Activated CD4-positive, alpha-beta T cell treated with anti-CD3 and anti-CD28 coated beads, Interleukin-2, amount 10 ng/mL, durations not matched to agents 24 days and 14 days (primary cell): Measurements from ENCODE around the gene TSPAN15. TPM values are rescaled to one million over a fixed set of nuclear protein-coding genes. Genes with fewer than 3 reads are reported as not detected.

Experiments used
- DNase-seq: peaks from one replicate; pipeline ENCODE4 v3.0.0; 2022
- H3K27ac Mint-ChIP-seq: one replicate; pipeline ENCODE4 v1.8.0; 2022; ENCODE audit warnings: mild to moderate bottlenecking, mixed read lengths
- H3K27me3 Mint-ChIP-seq: one replicate; pipeline ENCODE4 v1.8.0; 2022; ENCODE audit warnings: mixed read lengths
- H3K36me3 Mint-ChIP-seq: one replicate; pipeline ENCODE4 v1.8.0; 2022; ENCODE audit warnings: low read depth, mild to moderate bottlenecking, mixed read lengths
- H3K4me1 Mint-ChIP-seq: one replicate; pipeline ENCODE4 v1.8.0; 2021; ENCODE audit warnings: mixed read lengths
- H3K4me3 Mint-ChIP-seq: one replicate; pipeline ENCODE4 v1.8.0; 2022; ENCODE audit warnings: mild to moderate bottlenecking, moderate library complexity, mixed read lengths
- H3K9me3 Mint-ChIP-seq: one replicate; pipeline ENCODE4 v1.8.0; 2021; ENCODE audit warnings: mixed read lengths
- intact Hi-C: fragments of 100-400 bp; cut with micrococcal nuclease; formaldehyde crosslinking; loops from one replicate; pipeline ENCODE4 v1.15.1; 2023
- total RNA-seq: library from RNA; stranded (reverse); gene quantifications from 2 replicates; pipeline ENCODE4 v1.2.3, GENCODE V29; 2022

The TSPAN15 gene
- total RNA-seq, 1 donor from 2014 or later, result 1.6 TPM

- intact Hi-C loops, result no loop called here
- H3K4me1 Mint-ChIP-seq, result peaks cover 3% of the 10 kb centered on the region
- H3K36me3 Mint-ChIP-seq, result no peaks in the 10 kb centered on the region
- no peaks in the 10 kb centered on the region for H3K9me3 Mint-ChIP-seq
- H3K27me3 Mint-ChIP-seq, result no peaks in the 10 kb centered on the region
- DNase-seq, result no peak
- H3K27ac Mint-ChIP-seq, result no peak overlapping the region
- no peak overlapping the region for H3K4me3 Mint-ChIP-seq
Observed at GRCh38 chr10:69497231-69497561, 45.9 kb downstream of the TSPAN15 start.

- intact Hi-C loops, result no loop called here
- DNase-seq, result no peak
- Mint-ChIP-seq H3K36me3 (no peaks in the 10 kb centered on the region), H3K4me1 (peaks cover 3% of the 10 kb centered on the region), H3K27ac (no peak overlapping the region), H3K9me3 (no peaks in the 10 kb centered on the region), H3K27me3 (no peaks in the 10 kb centered on the region), H3K4me3 (no peak overlapping the region)
Observed at GRCh38 chr10:69497611-69498390, 46.5 kb downstream of the TSPAN15 start.

- Mint-ChIP-seq H3K9me3 (no peaks in the 10 kb centered on the region), H3K36me3 (no peaks in the 10 kb centered on the region), H3K27ac (no peak overlapping the region), H3K4me3 (no peak overlapping the region), H3K4me1 (peaks cover 3% of the 10 kb centered on the region), H3K27me3 (no peaks in the 10 kb centered on the region)
- intact Hi-C loops, result no loop called here
- no peak for DNase-seq
Observed at GRCh38 chr10:69498711-69499471, 47.6 kb downstream of the TSPAN15 start.

DNA sequence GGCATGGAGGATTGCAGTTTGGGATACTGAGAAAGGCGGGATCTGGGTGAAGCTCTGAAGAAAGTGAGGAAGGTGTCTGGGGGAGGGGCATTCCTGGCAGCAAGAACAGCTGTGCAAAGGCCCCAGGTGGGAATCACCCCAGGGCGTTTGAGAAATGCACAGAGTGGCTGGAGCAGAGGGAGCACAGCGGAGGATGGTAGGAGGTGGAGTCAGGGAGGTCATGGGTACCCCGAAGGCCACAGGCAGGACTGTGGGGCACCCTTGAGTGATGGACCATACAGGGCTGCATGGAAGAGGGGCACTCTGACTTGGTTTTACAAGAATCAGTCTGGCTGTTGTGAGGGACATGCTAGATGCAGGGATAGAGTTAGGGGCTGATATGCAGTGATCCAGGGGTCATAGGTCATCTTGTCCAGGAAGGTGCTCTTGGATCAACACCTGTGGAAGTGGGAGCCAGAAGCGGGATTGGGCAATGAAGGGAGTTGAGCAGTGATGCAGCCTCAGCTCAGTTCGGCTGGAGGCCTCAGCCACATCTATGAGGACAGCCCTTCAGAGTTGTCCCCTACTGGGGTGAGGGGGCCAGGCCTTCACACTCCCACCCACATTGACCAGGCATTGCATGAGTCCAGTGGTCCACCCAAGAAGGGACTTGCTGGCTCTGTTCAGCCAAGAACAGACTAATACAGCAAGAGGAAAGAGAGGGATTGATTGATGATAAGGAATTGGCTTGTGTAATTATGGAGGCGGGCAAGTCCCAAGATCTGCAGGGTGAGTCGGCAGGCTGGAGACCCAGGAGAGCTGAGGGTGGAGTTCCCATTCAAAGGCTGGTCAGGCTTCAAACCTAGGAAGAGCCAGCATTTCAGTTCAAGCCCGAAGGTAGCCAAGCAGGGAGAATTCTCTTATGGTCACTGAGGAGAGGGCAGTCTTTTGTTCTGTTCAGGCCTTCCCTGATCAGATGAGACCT is 48.7 kb downstream of the TSPAN15 start:
- Mint-ChIP-seq H3K36me3 (no peaks in the 10 kb centered on the region), H3K9me3 (no peaks in the 10 kb centered on the region), H3K27me3 (no peaks in the 10 kb centered on the region), H3K4me3 (no peak overlapping the region), H3K4me1 (peaks cover 3% of the 10 kb centered on the region), H3K27ac (no peak overlapping the region)
- intact Hi-C loops, result no loop called here
- DNase-seq, result no peak

DNA sequence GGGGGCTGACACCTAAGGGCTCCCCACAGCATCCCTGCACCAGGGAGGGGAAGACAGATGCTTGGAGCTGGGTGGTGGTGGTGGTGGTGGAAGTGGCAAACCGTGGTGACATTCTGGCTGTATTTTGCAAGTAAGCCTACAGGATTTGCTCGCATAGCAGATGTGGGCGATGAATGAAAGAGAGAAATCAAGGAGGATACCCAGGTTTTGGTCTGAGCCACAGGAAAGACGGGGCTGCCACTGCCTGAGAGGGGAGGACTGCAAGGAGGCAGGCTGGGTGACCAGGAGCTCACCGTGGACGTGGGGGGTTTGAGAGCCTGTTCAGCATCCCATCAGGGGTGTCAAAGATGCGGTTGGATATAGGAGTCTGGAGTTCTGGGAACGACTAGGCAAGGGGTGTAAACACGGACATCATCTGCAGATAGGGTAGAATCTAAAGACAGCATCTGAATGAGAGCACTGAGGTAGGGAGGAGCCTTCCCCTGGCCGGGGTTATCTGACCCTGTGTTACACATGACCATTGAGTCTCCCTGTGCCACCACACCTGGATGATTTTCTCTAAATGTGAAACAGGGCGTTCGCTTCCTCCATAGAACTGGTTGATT is 49.7 kb downstream of the TSPAN15 start:
- H3K36me3 Mint-ChIP-seq, result no peaks in the 10 kb centered on the region
- intact Hi-C loops, result no loop called here
- H3K4me3 Mint-ChIP-seq, result no peak overlapping the region
- H3K27me3 Mint-ChIP-seq, result no peaks in the 10 kb centered on the region
- peaks cover 3% of the 10 kb centered on the region for H3K4me1 Mint-ChIP-seq
- DNase-seq, result no peak
- H3K27ac Mint-ChIP-seq, result no peak overlapping the region
- H3K9me3 Mint-ChIP-seq, result no peaks in the 10 kb centered on the region

GRCh38 chr10:69501657-69502056 is 50.4 kb downstream of the TSPAN15 start:
- Mint-ChIP-seq H3K4me3 (no peak overlapping the region), H3K4me1 (peaks cover 3% of the 10 kb centered on the region), H3K27me3 (no peaks in the 10 kb centered on the region), H3K27ac (no peak overlapping the region), H3K9me3 (no peaks in the 10 kb centered on the region), H3K36me3 (no peaks in the 10 kb centered on the region)
- intact Hi-C loops, result no loop called here
- DNase-seq, result no peak

GRCh38 chr10:69502589-69502988 is 51.3 kb downstream of the TSPAN15 start:
- Mint-ChIP-seq H3K4me3 (no peak overlapping the region), H3K36me3 (no peaks in the 10 kb centered on the region), H3K4me1 (peaks cover 9% of the 10 kb centered on the region), H3K9me3 (no peaks in the 10 kb centered on the region), H3K27me3 (no peaks in the 10 kb centered on the region), H3K27ac (no peak overlapping the region)
- intact Hi-C loops, result no loop called here
- no peak for DNase-seq

- intact Hi-C loops, result no loop called here
Observed at GRCh38 chr10:69503001-69503895, 52.0 kb downstream of the TSPAN15 start.

DNA sequence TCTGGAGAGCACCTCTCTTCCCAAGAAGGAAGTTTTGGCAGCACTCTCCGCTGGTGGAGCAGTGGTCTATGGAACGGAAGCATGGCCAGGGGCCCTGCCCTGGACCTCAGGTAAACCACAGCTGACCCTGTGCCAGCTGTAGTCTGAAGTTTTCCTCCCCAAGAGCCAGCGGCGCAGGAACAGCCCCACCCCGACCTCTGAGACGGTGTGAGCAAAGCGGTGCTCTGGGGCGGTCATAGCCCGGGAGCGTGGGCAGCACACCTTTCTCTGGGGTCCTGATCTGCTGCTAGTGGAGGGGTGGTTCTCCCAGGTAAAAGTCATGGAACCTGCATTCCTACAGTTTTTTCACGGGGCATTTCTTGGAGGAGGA is 52.6 kb downstream of the TSPAN15 start:
- intact Hi-C loops, result no loop called here
- H3K36me3 Mint-ChIP-seq, result no peaks in the 10 kb centered on the region
- H3K9me3 Mint-ChIP-seq, result no peaks in the 10 kb centered on the region
- no peaks in the 10 kb centered on the region for H3K27me3 Mint-ChIP-seq
- H3K4me3 Mint-ChIP-seq, result no peak overlapping the region
- DNase-seq, result no peak
- H3K4me1 Mint-ChIP-seq, result peaks cover 9% of the 10 kb centered on the region
- no peak overlapping the region for H3K27ac Mint-ChIP-seq

More at GRCh38 chr10:69503001-69503895, 52.0 kb downstream of the TSPAN15 start:
- no peak overlapping the region for H3K4me3 Mint-ChIP-seq
- H3K27me3 Mint-ChIP-seq, result no peaks in the 10 kb centered on the region
- H3K27ac Mint-ChIP-seq, result no peak overlapping the region
- no peaks in the 10 kb centered on the region for H3K9me3 Mint-ChIP-seq
- H3K4me1 Mint-ChIP-seq, result peaks cover 10% of the 10 kb centered on the region
- no peaks in the 10 kb centered on the region for H3K36me3 Mint-ChIP-seq
- no peak for DNase-seq

DNA sequence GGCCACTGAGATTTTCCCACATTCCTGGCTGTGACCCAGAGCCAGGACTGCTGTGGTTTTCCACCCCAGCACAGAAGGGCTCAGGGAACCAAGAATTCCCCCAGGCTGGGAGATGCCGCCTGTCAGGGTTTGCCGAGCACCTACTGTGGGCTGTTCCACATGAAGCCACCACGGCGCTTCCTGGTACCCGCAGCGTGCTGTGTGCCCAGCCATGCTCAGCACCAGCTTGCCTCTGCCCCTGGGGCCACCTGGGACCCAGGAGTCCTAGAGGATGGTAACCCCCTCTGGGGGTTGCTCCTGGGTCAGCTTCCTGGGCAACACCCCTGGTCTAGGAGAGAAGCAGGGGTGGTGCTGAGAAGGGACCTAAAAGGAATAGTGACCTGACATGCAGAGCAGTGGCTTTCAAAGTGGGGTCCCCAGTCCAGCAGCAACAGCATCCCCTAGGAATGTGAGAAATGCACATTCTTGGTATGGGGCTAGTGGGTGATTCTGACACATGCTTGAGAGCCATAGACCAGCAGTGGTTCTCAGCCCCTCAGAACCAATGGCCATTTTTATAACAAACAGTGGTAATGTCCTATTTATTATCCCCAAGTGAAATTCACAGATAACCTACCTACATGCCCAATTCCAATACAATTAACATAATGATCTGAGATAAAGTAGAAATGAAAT is 53.4 kb downstream of the TSPAN15 start:
- Mint-ChIP-seq H3K36me3 (no peaks in the 10 kb centered on the region), H3K4me3 (no peak overlapping the region), H3K9me3 (no peaks in the 10 kb centered on the region), H3K4me1 (peaks cover 9% of the 10 kb centered on the region), H3K27ac (no peak overlapping the region), H3K27me3 (no peaks in the 10 kb centered on the region)
- intact Hi-C loops, result no loop called here
- DNase-seq, result no peak

GRCh38 chr10:69505636-69506318 is 54.5 kb downstream of the TSPAN15 start:
- no peaks in the 10 kb centered on the region for H3K9me3 Mint-ChIP-seq
- H3K4me3 Mint-ChIP-seq, result no peak overlapping the region
- H3K36me3 Mint-ChIP-seq, result no peaks in the 10 kb centered on the region
- peaks cover 9% of the 10 kb centered on the region for H3K4me1 Mint-ChIP-seq
- no peak overlapping the region for H3K27ac Mint-ChIP-seq
- H3K27me3 Mint-ChIP-seq, result peaks cover 10% of the 10 kb centered on the region
- intact Hi-C loops, result no loop called here
- DNase-seq, result no peak

DNA sequence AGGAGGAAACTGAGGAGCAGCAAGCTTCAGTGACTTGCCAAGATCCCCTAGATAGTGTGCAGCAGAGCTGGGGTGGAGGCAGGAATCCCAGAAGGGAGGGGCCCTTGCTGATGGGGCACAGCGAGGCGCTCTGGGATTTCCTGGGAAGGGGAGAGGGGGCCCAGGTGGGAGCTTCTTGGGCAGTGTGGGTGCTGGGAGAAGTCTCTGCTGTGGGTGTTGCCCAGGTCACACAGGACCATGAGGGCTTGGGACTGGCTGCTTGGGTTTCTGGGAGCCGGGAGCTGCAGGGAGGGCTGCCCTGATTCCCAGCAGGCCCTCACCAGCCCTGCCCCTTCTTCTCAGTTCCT is 55.2 kb downstream of the TSPAN15 start:
- H3K9me3 Mint-ChIP-seq, result no peaks in the 10 kb centered on the region
- H3K4me3 Mint-ChIP-seq, result no peak overlapping the region
- H3K27me3 Mint-ChIP-seq, result peaks cover 16% of the 10 kb centered on the region
- intact Hi-C loops, result no loop called here
- DNase-seq, result no peak
- H3K4me1 Mint-ChIP-seq, result peaks cover 9% of the 10 kb centered on the region
- H3K36me3 Mint-ChIP-seq, result no peaks in the 10 kb centered on the region
- H3K27ac Mint-ChIP-seq, result no peak overlapping the region
